Activated CD4-positive, CD25-positive, alpha-beta regulatory T cell (primary cell): ENCODE data around the gene CACYBP.

ENCODE experiments used
- DNase-seq, 4 experiments: peaks; one replicate each; lab custom pipeline; 2025; lab: John Stamatoyannopoulos, UW

CACYBP gene, protein sequence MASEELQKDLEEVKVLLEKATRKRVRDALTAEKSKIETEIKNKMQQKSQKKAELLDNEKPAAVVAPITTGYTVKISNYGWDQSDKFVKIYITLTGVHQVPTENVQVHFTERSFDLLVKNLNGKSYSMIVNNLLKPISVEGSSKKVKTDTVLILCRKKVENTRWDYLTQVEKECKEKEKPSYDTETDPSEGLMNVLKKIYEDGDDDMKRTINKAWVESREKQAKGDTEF

DNA sequence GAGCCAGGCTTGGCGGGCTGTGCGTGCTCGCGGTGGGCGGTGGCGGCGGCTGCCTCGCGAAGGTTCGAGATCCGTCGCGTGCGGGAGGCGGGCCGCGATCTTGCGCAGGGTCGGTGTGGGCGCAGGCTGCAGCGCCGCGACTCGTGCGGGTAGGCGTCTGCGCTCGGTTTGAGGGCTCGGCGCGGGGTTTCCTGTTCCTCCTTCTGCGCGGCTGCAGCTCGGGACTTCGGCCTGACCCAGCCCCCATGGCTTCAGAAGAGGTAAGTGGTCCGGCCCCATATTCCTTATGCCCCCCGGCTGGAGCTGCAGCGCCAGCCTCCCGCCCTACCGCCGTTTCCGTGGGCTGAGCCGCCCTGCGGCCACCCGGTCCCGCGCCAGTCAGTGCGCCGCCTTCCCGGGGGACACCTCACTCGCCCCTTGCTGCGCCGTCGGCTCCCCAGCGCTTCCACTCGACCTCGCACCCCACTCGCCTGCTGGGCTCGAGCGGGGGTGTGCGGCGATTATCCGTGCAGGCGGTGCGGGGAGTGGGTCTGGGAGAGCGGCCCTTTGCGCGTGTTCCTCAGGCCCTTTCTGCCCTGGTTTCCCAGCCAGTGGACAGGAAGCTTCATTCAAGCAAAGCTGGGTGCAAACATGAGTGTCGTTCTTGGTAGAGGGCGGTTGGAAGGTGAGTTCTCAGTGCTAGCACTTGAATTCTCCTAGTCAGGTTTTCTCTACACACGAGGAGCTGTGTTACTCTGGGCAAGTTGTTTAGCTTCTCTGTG lies at the start of gene CACYBP:
Gene CACYBP (plus strand): TSS at position 12 of the 761 bp plus-strand sequence. CDS start 234 bp downstream, at position 246.
- peak in 3 of 4 experiments; percentile 23 to 43 (median 36) for DNase-seq

- no peak for DNase-seq
These were observed 46.3 kb upstream of the CACYBP start for GRCh38 chr1:174953285-174954072.

DNA sequence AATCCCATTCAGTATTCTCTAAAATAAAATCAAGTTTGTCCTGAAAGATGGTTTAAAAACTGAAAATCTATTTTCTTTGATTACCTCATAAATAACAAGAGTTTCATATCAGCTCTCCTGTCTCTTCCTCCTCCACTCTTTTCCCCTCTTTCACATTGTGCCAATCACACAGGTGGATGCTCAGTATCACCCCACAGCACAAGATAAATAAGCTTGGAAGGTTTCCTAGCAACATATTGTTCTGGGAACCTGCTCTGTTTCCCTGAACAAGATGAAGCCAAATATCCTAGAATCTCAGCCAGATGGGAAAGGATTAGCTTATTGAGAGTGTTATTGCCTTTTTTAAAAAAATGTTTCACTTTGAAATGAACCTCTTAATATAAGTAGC lies 45.7 kb upstream of the CACYBP start:
- DNase-seq, result no peak

DNA sequence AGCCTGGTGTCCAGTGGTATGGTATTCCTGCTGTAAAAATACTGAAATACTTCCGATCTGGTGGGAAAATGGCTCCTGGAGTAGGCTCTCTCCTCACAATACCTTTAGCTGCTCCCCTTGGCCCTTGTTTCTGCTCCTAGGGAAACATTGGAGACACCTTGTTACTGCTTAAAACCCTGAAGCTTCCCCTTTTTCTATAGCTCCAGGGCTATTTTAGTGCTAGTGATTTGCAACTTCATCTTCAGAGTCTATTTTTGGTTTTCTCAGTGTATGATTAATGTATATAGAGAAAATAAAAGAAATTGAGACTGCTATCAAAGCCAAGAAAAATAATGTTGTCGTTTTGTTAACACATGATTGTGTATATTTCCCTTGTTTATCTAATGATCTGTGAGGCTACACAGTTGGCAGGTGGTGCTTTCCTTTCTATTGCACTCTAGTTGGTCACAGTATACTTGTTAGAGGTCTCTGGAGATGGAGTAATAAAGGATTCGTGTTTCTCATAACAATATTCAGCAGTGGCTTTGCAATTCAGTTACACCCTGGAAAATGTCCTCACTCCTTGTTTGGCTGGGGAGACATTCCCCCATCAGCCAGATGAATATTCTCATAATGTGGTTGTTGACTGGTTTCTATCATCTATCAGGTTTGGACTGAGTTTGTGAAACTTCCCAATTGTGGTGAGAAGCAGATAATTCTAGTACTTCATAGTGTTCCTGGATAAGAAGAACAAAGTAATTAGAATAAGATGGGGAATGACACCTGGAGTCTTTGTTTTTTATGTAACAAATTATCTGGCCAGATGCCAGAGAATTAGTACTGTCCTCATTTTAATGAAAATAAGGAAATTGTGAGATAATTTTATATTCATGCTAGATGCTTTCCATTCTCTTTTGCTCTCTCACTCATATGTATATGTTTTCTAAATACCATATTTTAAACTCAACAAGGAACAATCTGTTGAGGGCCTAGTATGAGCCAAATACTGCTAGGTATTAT lies 44.8 kb upstream of the CACYBP start:
- DNase-seq, result no peak

GRCh38 chr1:174956086-174956485 lies 43.7 kb upstream of the CACYBP start:
- no peak for DNase-seq

GRCh38 chr1:174956976-174957375 lies 42.8 kb upstream of the CACYBP start:
- no peak for DNase-seq

DNA sequence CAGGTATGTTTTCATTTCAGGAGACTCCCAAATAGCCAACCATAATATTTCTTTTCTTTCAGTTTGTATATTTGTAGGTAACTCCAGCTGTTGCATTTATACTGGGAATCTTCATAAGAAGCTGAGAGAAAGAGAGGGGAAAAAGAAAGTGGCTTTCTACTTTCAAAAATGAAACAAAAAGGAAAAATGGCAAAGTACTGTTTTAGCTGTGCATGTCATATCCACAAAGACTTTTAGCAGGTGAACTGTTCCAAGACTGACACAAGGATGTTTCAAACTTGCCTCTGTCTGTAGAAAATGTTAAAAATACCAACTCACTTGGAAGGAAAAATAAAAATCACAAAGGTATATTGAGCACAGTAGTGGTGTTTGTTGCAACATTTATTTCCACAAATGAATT lies 41.9 kb upstream of the CACYBP start:
- DNase-seq, result no peak

GRCh38 chr1:174958396-174958795 lies 41.4 kb upstream of the CACYBP start:
- DNase-seq, result no peak

- DNase-seq, result no peak
These were observed 39.4 kb upstream of the CACYBP start for GRCh38 chr1:174960362-174960761.

- no peak for DNase-seq
These were observed 36.1 kb upstream of the CACYBP start for GRCh38 chr1:174963529-174964125.

- no peak for DNase-seq
These were observed 35.3 kb upstream of the CACYBP start for GRCh38 chr1:174964261-174964971.

GRCh38 chr1:174964972-174965361 lies 34.8 kb upstream of the CACYBP start:
- DNase-seq, result no peak

DNA sequence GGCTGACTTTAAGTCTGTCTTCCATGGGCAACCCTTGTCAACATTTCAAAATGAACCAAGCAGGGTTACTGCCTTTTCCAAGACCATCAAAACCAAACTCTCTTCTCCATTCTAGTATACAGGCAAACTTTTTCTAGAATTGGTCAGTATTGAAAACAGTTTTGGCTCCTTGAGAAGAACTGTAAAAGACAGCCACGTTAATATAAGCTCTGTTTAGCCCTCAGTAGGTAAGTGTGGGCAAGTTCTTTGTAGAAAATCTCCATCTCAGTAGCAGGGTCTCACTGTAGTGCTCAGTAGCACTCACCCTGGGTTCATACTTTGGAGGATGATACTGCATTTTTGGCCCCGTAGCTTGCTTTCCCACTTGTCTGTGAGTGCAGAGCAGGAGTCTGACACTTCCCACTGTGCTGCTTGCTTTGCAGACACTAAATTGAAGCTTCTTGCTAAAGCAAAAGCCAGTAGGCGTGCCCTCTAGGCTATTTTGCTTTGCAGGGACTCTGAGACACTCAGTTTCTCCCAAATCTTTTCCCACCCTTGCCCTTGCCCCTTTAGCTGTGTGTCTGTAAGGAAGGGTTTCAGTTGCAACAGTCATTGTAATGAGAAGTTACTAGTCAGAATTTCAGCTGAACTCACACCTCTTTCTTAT lies 34.3 kb upstream of the CACYBP start:
- DNase-seq, result peak in 1 of 4 experiments; percentile 6

- no peak for DNase-seq
These were observed 33.7 kb upstream of the CACYBP start for GRCh38 chr1:174966008-174966572.

GRCh38 chr1:174967845-174968705 lies 31.7 kb upstream of the CACYBP start:
- no peak for DNase-seq

GRCh38 chr1:174968750-174969244 lies 30.9 kb upstream of the CACYBP start:
- DNase-seq, result no peak

DNA sequence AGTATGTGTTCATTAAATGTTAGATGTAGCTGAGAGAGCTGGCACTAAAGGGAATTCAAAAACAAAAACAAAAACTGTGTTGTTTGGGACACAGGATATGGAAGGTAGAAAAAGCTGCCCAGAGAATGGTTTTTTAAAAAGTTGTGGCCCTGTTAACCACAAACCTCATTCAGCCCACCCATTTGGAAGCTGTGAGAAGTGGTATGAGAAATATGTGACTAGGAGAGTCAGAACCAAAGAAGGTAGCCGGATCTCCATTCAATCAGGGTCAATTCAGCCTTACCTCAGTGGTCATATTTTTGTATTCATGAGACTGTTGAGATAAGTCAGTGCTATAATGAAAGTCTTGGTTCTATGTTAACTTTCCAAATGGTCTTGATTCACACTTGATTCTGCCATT lies 29.8 kb upstream of the CACYBP start:
- no peak for DNase-seq

DNA sequence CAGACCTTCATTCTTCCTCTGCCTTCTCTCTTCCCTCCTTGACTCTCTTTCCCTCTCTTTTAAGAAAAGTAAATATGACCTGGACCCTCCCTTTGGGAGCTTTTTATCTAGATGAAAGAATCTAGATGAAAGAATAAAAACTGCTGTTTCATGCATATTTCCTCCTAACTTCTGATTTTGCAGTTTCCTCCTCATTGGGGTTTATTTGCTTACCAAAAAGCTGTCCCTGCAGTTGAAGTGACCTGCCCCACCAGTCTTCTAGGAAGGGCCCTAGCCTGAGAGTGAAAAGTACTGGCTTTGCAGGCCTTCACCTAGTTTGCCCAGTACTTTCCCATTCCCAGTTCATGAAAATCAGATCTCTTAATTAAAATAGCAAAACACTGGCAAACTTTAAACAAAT lies 28.3 kb upstream of the CACYBP start:
- no peak for DNase-seq
